Activated T-helper 2 cell treated with anti-CD3 and anti-CD28 coated beads, Interferon-gamma antibody, Interleukin-2, Interleukin-4, amounts not matched to agents 10 μg/mL and 5 μg/mL and 100 μg/mL, durations not matched to agents 14 hours and 24 hours and 36 hours (primary cell): Measurements from ENCODE around the gene KCNT2. TPM values are rescaled to one million over a fixed set of nuclear protein-coding genes. Genes with fewer than 3 reads are reported as not detected.

Source experiments
- DNase-seq: peaks from one replicate; pipeline ENCODE4 v3.0.0; 2021; ENCODE audit warnings: low spot score
- H3K27ac Mint-ChIP-seq: one replicate; pipeline ENCODE4 v1.8.0; 2021; ENCODE audit warnings: mixed read lengths
- H3K27me3 Mint-ChIP-seq: one replicate; pipeline ENCODE4 v1.8.0; 2021; ENCODE audit warnings: low read depth, mixed read lengths
- H3K36me3 Mint-ChIP-seq: one replicate; pipeline ENCODE4 v1.8.0; 2021; ENCODE audit warnings: low read depth, mixed read lengths
- H3K4me1 Mint-ChIP-seq: one replicate; pipeline ENCODE4 v1.8.0; 2021; ENCODE audit warnings: low read depth, mixed read lengths
- H3K4me3 Mint-ChIP-seq: one replicate; pipeline ENCODE4 v1.8.0; 2021; ENCODE audit warnings: low read depth, mild to moderate bottlenecking, moderate library complexity, mixed read lengths
- H3K9me3 Mint-ChIP-seq: one replicate; pipeline ENCODE4 v1.8.0; 2021; ENCODE audit warnings: mixed read lengths
- intact Hi-C: fragments of 100-400 bp; cut with micrococcal nuclease; formaldehyde crosslinking; loops from one replicate; pipeline ENCODE4 v1.15.1; 2023
- total RNA-seq: library from RNA; stranded (reverse); gene quantifications from 2 replicates; pipeline ENCODE4 v1.2.3, GENCODE V29; 2022

Gene KCNT2
- total RNA-seq, 1 donor from 2014 or later = not detected

GRCh38 chr1:196623079-196623478 lies 14.8 kb upstream of the KCNT2 start:
- Mint-ChIP-seq H3K27ac (no peak overlapping the region), H3K4me3 (no peak overlapping the region), H3K36me3 (no peaks in the 10 kb centered on the region), H3K27me3 (no peaks in the 10 kb centered on the region), H3K4me1 (no peaks in the 10 kb centered on the region), H3K9me3 (peaks cover 3% of the 10 kb centered on the region)
- intact Hi-C loops = no loop called here
- DNase-seq = no peak

DNA sequence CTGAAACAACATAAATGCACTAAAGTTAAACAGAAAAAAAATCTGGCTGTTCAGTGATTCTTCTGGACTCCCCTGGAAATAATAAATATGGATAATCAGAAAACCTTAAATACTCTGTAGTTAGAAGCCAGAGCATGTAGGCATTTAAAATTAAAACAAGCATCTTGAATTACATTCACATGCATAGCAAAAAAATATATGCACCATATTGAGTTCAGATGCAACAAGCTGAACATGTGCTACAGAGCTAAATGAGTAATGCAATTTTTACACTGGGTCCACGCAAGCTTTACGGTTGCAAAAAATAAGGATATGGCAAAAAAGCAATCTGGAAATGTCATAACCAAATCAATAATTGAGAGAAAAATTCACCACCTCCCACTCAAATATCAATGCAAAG lies 11.5 kb upstream of the KCNT2 start:
- DNase-seq = no peak
- Mint-ChIP-seq H3K27ac (no peak overlapping the region), H3K36me3 (no peaks in the 10 kb centered on the region), H3K27me3 (no peaks in the 10 kb centered on the region), H3K4me3 (no peak overlapping the region), H3K4me1 (no peaks in the 10 kb centered on the region), H3K9me3 (no peaks in the 10 kb centered on the region)
- intact Hi-C loops = no loop called here

- H3K4me1 Mint-ChIP-seq = peaks cover 3% of the 10 kb centered on the region
- no peak overlapping the region for H3K4me3 Mint-ChIP-seq
- peaks cover 25% of the 10 kb centered on the region for H3K27me3 Mint-ChIP-seq
- no peak overlapping the region for H3K27ac Mint-ChIP-seq
- H3K9me3 Mint-ChIP-seq = no peaks in the 10 kb centered on the region
- DNase-seq = no peak
- no peaks in the 10 kb centered on the region for H3K36me3 Mint-ChIP-seq
- intact Hi-C loops = no loop called here
Observed at GRCh38 chr1:196611873-196612272, 3.6 kb upstream of the KCNT2 start.

GRCh38 chr1:196609370-196609737 lies 1.1 kb upstream of the KCNT2 start:
- intact Hi-C loops = loop anchor here (10.0 kb wide), 1 partner anchor 1305 kb away; the partner anchor contains the start of gene LHX9
- no peaks in the 10 kb centered on the region for H3K9me3 Mint-ChIP-seq
- no peak for DNase-seq
- no peak overlapping the region for H3K27ac Mint-ChIP-seq
- no peaks in the 10 kb centered on the region for H3K36me3 Mint-ChIP-seq
- peaks cover 3% of the 10 kb centered on the region for H3K4me1 Mint-ChIP-seq
- peaks cover 27% of the 10 kb centered on the region for H3K27me3 Mint-ChIP-seq
- no peak overlapping the region for H3K4me3 Mint-ChIP-seq

DNA sequence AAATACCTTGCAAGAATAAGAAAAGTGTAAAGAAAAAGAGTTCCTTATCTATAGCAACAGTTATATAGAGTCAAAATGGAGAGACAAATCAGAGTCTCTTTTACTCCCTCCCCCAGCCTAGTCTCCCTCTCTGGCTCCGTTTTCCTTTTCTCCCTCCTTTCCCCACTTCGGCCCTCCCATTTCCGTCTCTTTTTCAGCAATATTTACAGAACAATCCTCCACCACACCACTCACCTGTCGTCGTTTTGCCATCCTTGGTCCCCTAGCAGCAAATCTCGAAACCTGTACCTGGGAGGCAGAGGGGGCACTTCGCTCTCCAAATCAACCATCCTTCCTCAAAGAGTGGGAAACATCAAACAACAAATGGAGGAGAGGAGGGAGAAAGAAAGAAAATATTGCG lies 259 bp downstream of the KCNT2 start:
- Mint-ChIP-seq H3K36me3 (no peaks in the 10 kb centered on the region), H3K27me3 (peaks cover 26% of the 10 kb centered on the region), H3K4me3 (no peak overlapping the region), H3K4me1 (peaks cover 3% of the 10 kb centered on the region), H3K27ac (no peak overlapping the region), H3K9me3 (no peaks in the 10 kb centered on the region)
- intact Hi-C loops = loop anchor here (10.0 kb wide), 1 partner anchor 1307 kb away; the partner anchor contains the start of gene LHX9
- no peak for DNase-seq

DNA sequence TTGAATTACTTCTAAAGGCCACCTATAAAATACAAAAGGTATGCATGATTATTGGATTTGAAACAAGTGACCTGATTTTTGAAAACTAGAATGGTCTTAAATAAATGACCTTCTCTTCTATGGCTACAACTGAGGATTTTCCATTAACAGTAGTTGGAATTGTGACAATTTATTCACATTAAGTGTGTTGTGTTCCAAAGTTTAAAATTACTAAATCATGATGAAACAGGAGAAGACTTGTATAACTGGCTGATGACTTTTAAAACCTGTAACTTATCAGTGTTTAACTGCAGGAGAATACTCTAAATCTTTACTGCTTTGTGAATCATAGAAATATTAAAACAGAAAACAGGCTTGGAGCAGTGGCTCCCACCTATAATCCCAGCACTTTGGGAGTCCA lies 4.6 kb downstream of the KCNT2 start:
- intact Hi-C loops = loop anchor here (10.0 kb wide), 1 partner anchor 1311 kb away; the partner anchor contains the start of gene LHX9
- no peak overlapping the region for H3K27ac Mint-ChIP-seq
- no peak for DNase-seq
- H3K9me3 Mint-ChIP-seq = no peaks in the 10 kb centered on the region
- H3K36me3 Mint-ChIP-seq = no peaks in the 10 kb centered on the region
- no peak overlapping the region for H3K4me3 Mint-ChIP-seq
- H3K27me3 Mint-ChIP-seq = peaks cover 14% of the 10 kb centered on the region
- H3K4me1 Mint-ChIP-seq = peaks cover 3% of the 10 kb centered on the region

DNA sequence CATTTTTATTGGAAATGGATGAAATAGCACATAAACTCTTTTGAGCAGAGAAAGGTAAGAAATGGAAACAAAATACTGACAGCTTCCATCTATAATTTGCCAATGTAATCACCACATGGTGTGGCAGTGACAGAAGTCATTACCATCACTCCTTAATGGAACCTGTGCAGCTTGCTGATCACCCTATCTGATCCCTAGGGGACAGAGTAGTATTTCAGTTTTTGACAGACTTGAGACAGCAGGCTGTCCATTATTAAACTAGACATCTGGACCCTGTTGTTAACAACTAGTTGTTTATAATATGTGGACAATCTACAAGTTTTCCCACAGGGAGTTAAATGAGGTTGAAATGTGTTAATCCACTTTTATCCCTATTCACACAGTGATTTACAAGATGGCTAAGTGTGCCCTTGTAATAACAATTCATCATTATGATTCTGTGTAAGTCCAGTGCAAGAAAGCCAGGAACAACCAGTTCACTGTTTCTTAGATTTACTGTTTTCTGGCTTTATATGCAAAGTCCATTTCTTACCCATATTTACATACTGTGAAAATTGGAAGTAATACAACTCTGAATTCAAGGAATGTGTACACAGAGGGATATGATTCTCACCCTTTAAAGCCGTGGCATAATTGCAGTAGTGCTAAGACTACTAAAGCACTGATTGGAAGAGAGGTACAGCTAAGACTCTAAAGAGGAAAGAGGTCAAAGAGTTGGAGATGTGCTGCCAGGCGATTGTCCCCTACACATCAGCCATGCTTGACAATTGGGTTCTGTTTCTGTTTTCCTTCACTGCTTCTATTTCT lies 9.1 kb downstream of the KCNT2 start:
- H3K4me1 Mint-ChIP-seq = no peaks in the 10 kb centered on the region
- H3K4me3 Mint-ChIP-seq = no peak overlapping the region
- intact Hi-C loops = no loop called here
- no peak for DNase-seq
- H3K36me3 Mint-ChIP-seq = no peaks in the 10 kb centered on the region
- no peaks in the 10 kb centered on the region for H3K27me3 Mint-ChIP-seq
- H3K27ac Mint-ChIP-seq = no peak overlapping the region
- no peaks in the 10 kb centered on the region for H3K9me3 Mint-ChIP-seq

DNA sequence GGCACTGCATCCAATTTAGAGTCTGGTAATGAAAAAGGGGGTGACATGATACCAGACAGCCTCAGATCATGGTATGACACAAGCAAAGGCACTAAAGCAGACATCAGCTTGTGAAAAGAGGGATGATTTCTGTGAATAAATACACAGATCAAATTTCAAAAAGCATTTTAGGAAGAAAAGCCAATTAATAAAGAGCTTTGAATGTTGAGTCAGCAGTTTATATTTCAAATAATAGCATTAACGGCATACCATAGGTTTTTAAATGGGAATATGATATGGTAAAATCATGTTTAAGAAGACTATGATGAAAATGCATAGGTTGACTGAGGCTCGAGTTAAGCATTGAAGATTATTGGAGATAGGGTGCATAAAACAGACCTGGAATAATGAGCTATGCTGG lies 13.5 kb downstream of the KCNT2 start:
- no peak overlapping the region for H3K4me3 Mint-ChIP-seq
- H3K9me3 Mint-ChIP-seq = no peaks in the 10 kb centered on the region
- intact Hi-C loops = no loop called here
- no peak for DNase-seq
- H3K27me3 Mint-ChIP-seq = no peaks in the 10 kb centered on the region
- H3K27ac Mint-ChIP-seq = no peak overlapping the region
- no peaks in the 10 kb centered on the region for H3K4me1 Mint-ChIP-seq
- no peaks in the 10 kb centered on the region for H3K36me3 Mint-ChIP-seq

DNA sequence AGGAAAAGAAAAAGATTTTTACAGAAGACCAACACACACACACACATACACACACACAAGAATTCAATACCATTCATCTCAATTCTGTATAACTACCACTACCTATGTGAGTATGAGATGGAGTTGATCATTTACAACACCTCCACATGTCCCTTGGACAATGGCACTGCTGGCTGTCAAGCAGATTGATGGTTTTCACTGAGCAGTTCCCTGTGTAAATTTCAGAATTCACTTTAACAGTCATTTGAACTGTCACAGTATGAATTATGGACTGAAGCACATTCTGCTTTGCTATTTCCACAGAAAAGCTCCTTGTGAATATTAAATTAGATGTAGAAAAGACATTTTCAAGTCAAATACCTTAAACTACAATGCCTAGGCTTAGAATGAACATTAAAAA lies 14.3 kb downstream of the KCNT2 start:
- DNase-seq = no peak
- intact Hi-C loops = no loop called here
- H3K4me1 Mint-ChIP-seq = no peaks in the 10 kb centered on the region
- no peaks in the 10 kb centered on the region for H3K27me3 Mint-ChIP-seq
- no peaks in the 10 kb centered on the region for H3K9me3 Mint-ChIP-seq
- H3K36me3 Mint-ChIP-seq = no peaks in the 10 kb centered on the region
- no peak overlapping the region for H3K27ac Mint-ChIP-seq
- no peak overlapping the region for H3K4me3 Mint-ChIP-seq

- no peak for DNase-seq
- Mint-ChIP-seq H3K27me3 (no peaks in the 10 kb centered on the region), H3K27ac (no peak overlapping the region), H3K4me1 (no peaks in the 10 kb centered on the region), H3K4me3 (no peak overlapping the region), H3K36me3 (no peaks in the 10 kb centered on the region), H3K9me3 (no peaks in the 10 kb centered on the region)
- intact Hi-C loops = no loop called here
Observed at GRCh38 chr1:196590959-196591358, 17.3 kb downstream of the KCNT2 start.

DNA sequence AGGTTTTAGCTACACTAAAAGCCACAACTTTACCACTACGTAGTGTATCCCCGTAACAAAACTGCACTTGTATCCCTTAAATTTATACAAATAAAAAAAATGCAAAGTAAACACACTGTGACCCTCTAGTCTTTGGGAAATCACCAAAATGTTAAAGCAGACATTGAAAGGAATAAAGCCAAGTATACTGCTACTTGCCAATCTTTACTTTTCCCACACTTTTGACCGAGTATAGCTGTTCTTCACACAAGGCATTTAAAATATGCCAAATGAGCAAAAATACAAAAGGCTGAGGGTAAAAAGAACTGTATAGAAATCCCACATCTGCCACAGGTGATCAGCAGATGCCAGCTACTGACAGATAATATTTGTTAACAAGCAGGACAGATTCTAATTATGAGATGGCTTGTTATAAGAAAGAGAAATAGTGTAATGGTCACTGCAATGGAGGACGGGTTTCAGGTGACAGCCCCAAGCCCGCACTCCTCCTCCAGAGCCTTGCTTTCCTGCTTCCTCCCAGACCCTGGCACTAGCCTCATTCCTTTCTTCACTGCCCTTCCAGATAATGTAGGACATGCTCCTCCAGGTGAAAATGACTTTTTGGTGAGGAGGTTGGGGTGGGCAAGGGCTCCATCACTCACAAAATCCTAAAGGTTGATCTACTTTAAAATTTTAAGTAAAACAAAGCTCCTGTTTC lies 18.1 kb downstream of the KCNT2 start:
- H3K4me3 Mint-ChIP-seq = no peak overlapping the region
- H3K27ac Mint-ChIP-seq = no peak overlapping the region
- no peak for DNase-seq
- no peaks in the 10 kb centered on the region for H3K9me3 Mint-ChIP-seq
- no peaks in the 10 kb centered on the region for H3K27me3 Mint-ChIP-seq
- no peaks in the 10 kb centered on the region for H3K36me3 Mint-ChIP-seq
- no peaks in the 10 kb centered on the region for H3K4me1 Mint-ChIP-seq
- intact Hi-C loops = no loop called here

- H3K4me1 Mint-ChIP-seq = no peaks in the 10 kb centered on the region
- H3K4me3 Mint-ChIP-seq = no peak overlapping the region
- H3K27ac Mint-ChIP-seq = no peak overlapping the region
- H3K27me3 Mint-ChIP-seq = no peaks in the 10 kb centered on the region
- H3K9me3 Mint-ChIP-seq = no peaks in the 10 kb centered on the region
- H3K36me3 Mint-ChIP-seq = no peaks in the 10 kb centered on the region
- no peak for DNase-seq
- intact Hi-C loops = no loop called here
Observed at GRCh38 chr1:196584696-196585095, 23.5 kb downstream of the KCNT2 start.

DNA sequence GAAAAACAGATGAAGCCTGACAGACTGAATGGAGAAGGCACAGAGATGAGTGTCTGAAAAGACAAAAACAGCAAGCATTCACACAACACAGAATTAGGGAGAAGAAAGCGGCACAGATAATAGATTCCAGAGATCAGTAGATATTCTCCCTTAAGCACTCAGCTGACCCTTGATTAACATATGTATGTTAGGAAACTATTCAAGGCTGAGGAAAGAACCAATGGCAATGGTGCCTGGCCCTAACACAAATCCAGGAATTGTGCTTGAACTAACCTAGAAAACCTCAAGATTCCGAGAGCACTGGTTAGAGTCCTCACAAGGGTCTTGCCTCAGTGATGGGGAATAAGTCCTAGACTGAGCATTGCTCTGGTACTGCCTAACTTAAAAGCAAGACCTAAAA lies 30.9 kb downstream of the KCNT2 start:
- intact Hi-C loops = no loop called here
- no peaks in the 10 kb centered on the region for H3K36me3 Mint-ChIP-seq
- DNase-seq = no peak
- no peak overlapping the region for H3K27ac Mint-ChIP-seq
- no peaks in the 10 kb centered on the region for H3K27me3 Mint-ChIP-seq
- H3K4me1 Mint-ChIP-seq = no peaks in the 10 kb centered on the region
- H3K9me3 Mint-ChIP-seq = no peaks in the 10 kb centered on the region
- no peak overlapping the region for H3K4me3 Mint-ChIP-seq
